C4-2B (cell line): Measurements from ENCODE around the gene COMMD2.

Experiments used
- H3K27ac ChIP-seq: fragments of 450-650 bp; 2 replicates; pipeline ENCODE4 v1.5.1; 2017
- CTCF ChIP-seq: fragments of 450-650 bp; conservative IDR thresholded peaks from 2 replicates; pipeline ENCODE4 v1.5.1; 2017; ENCODE audit warnings: mild to moderate bottlenecking
- ZFX ChIP-seq: fragments of 450-650 bp; IDR thresholded peaks from 2 replicates; pipeline ENCODE4 v1.6.1; 2017

COMMD2 gene

GRCh38 chr3:149703466-149703865, 48.8 kb downstream of the COMMD2 start:
- TF ChIP-seq CTCF, result no peak
- no peak for TF ChIP-seq ZFX
- H3K27ac ChIP-seq, result no peak overlapping the region

GRCh38 chr3:149702691-149703441, 49.4 kb downstream of the COMMD2 start:
- H3K27ac ChIP-seq, result no peak overlapping the region
- TF ChIP-seq CTCF (no peak), ZFX (no peak)

- H3K27ac ChIP-seq, result no peak overlapping the region
- no peak for TF ChIP-seq ZFX
- no peak for TF ChIP-seq CTCF
These were observed 50.3 kb downstream of the COMMD2 start for GRCh38 chr3:149701977-149702350.

- no peak overlapping the region for H3K27ac ChIP-seq
These were observed 50.9 kb downstream of the COMMD2 start for GRCh38 chr3:149701206-149701976.

More at GRCh38 chr3:149701206-149701976, 50.9 kb downstream of the COMMD2 start:
- TF ChIP-seq CTCF (no peak), ZFX (no peak)
